Fibroblast of lung (primary cell): ENCODE data around the gene MITF. TPM values are rescaled to one million over a fixed set of nuclear protein-coding genes. Genes with fewer than 3 reads are reported as not detected.

Experiments used
- DNase-seq, 2 donors: peaks; one replicate each; pipeline versions ENCODE4 v3.0.0 to v3.0.0-alpha.2; 2010; ENCODE audit warnings: low read depth in 2 of 2
- H2AFZ ChIP-seq: 2 replicates; pipeline ENCODE4 v1.5.1; 2012; ENCODE audit warnings: low read length, control low read depth, inconsistent platforms
- H3K27ac ChIP-seq: 2 replicates; pipeline ENCODE4 v1.5.1; 2011; ENCODE audit warnings: low read length, control low read depth; ENCODE audit not compliant: insufficient read depth
- H3K27me3 ChIP-seq: 2 replicates; pipeline ENCODE4 v1.5.1; 2011; ENCODE audit warnings: mild to moderate bottlenecking, low read length; ENCODE audit not compliant: control insufficient read depth, insufficient read depth
- H3K36me3 ChIP-seq: 2 replicates; pipeline ENCODE4 v1.5.1; 2011; ENCODE audit warnings: low read length; ENCODE audit not compliant: control insufficient read depth, insufficient read depth
- H3K4me1 ChIP-seq: 2 replicates; pipeline ENCODE4 v1.5.1; 2011; ENCODE audit warnings: low read length; ENCODE audit not compliant: control insufficient read depth, insufficient read depth; ENCODE audit errors: extremely low read depth
- H3K4me2 ChIP-seq: 2 replicates; pipeline ENCODE4 v1.5.1; 2011; ENCODE audit warnings: low read length, control low read depth; ENCODE audit not compliant: insufficient read depth; ENCODE audit errors: extremely low read depth
- H3K4me3 ChIP-seq, 4 experiments: fragments of 200-600 bp in 1 of 4; sonication (generic) in 1 of 4; replicated peaks in 1 of 4; 2 replicates each; pipeline ENCODE4 v1.5.1; 2011 to 2016; ENCODE audit warnings: low read length in 4 of 4, low read depth in 3 of 4, mild to moderate bottlenecking in 3 of 4, control low read depth in 2 of 4, inconsistent platforms in 1 of 4, mixed read lengths in 1 of 4; ENCODE audit not compliant: insufficient read depth in 1 of 4; ENCODE audit errors: control extremely low read depth in 1 of 4
- H3K79me2 ChIP-seq: 2 replicates; pipeline ENCODE4 v1.5.1; 2012; ENCODE audit warnings: mild to moderate bottlenecking, low read length, inconsistent platforms; ENCODE audit not compliant: control insufficient read depth, insufficient read depth
- H3K9ac ChIP-seq: 2 replicates; pipeline ENCODE4 v1.5.1; 2011; ENCODE audit warnings: mild to moderate bottlenecking, low read length, control low read depth; ENCODE audit not compliant: insufficient read depth
- H3K9me3 ChIP-seq: 2 replicates; pipeline ENCODE4 v1.5.1; 2012; ENCODE audit warnings: low read depth, low read length; ENCODE audit not compliant: control insufficient read depth, insufficient read depth
- H4K20me1 ChIP-seq: 2 replicates; pipeline ENCODE4 v1.5.1; 2011; ENCODE audit warnings: low read length; ENCODE audit not compliant: control insufficient read depth, insufficient read depth; ENCODE audit errors: extremely low read depth
- CTCF ChIP-seq, 2 donors: IDR thresholded peaks in 1 of 2; conservative IDR thresholded peaks in 1 of 2; 1 replicate in 1 of 2; 2 replicates in 1 of 2; pipeline ENCODE4 v1.5.1; 2011 to 2012; ENCODE audit warnings: low read length in 2 of 2, control low read depth in 1 of 2, inconsistent platforms in 1 of 2, low read depth in 1 of 2, mild to moderate bottlenecking in 1 of 2
- EZH2 ChIP-seq: IDR thresholded peaks from 2 replicates; pipeline ENCODE4 v1.5.1; 2012; ENCODE audit warnings: low read length, control low read depth, mild to moderate bottlenecking; ENCODE audit errors: missing control alignments
- polyA plus RNA-seq, 2 donors: library from polyadenylated mRNA; depleted of rRNA in 1 of 2; stranded (reverse) in 1 of 2; unstranded in 1 of 2; fragments of >200 nt; gene quantifications; 2 replicates each; pipeline ENCODE4 v1.2.1, GENCODE V29; 2011 to 2012; ENCODE audit warnings: missing spikeins in 1 of 2
- total RNA-seq: library from RNA; depleted of rRNA; stranded (reverse); fragments of >200 nt; gene quantifications from 2 replicates; pipeline ENCODE4 v1.2.1, GENCODE V29; 2014

The MITF gene
- total and polyA plus RNA-seq, 2 donors (not counting 1 experiment from before 2014, with no cell fraction given): 31.6 to 34.3 TPM

- no peak overlapping the region for H2AFZ ChIP-seq
- H3K4me2 ChIP-seq: no peak overlapping the region
- H3K4me1 ChIP-seq: no peaks in the 10 kb centered on the region
- H4K20me1 ChIP-seq: no peaks in the 10 kb centered on the region
- no peak overlapping the region for H3K27ac ChIP-seq
- DNase-seq: no peak
- no peaks in the 10 kb centered on the region for H3K27me3 ChIP-seq
- no peaks in the 10 kb centered on the region for H3K79me2 ChIP-seq
- H3K36me3 ChIP-seq: no peaks in the 10 kb centered on the region
- no peak for TF ChIP-seq CTCF (conservative IDR thresholded peaks at IDR 0.05 in 1 of 2, IDR thresholded peaks at IDR 0.05 in 1 of 2; ENCODE audit: low read depth in 1 of 2, low read length in 2 of 2)
- no peak for TF ChIP-seq EZH2
- no peak overlapping the region for H3K4me3 ChIP-seq
- H3K9me3 ChIP-seq: no peaks in the 10 kb centered on the region
- H3K9ac ChIP-seq: no peak overlapping the region
Measured at GRCh38 chr3:69976021-69976420, 236.8 kb downstream of the MITF start.

GRCh38 chr3:69983546-69984265 is 244.4 kb downstream of the MITF start:
- no peak overlapping the region for H2AFZ ChIP-seq
- no peak overlapping the region for H3K27ac ChIP-seq
- no peak overlapping the region for H3K4me2 ChIP-seq
- no peaks in the 10 kb centered on the region for H3K36me3 ChIP-seq
- peaks cover 3% of the 10 kb centered on the region for H3K27me3 ChIP-seq
- H3K79me2 ChIP-seq: no peaks in the 10 kb centered on the region
- no peaks in the 10 kb centered on the region for H3K4me1 ChIP-seq
- H3K9me3 ChIP-seq: no peaks in the 10 kb centered on the region
- TF ChIP-seq CTCF (conservative IDR thresholded peaks at IDR 0.05 in 1 of 2, IDR thresholded peaks at IDR 0.05 in 1 of 2; ENCODE audit: low read depth in 1 of 2, low read length in 2 of 2) (no peak), EZH2 (no peak)
- no peak overlapping the region for H3K4me3 ChIP-seq
- H4K20me1 ChIP-seq: no peaks in the 10 kb centered on the region
- no peak overlapping the region for H3K9ac ChIP-seq
- DNase-seq: no peak

- Histone ChIP-seq H3K9ac (no peak overlapping the region), H3K79me2 (no peaks in the 10 kb centered on the region), H3K4me2 (no peak overlapping the region), H3K27ac (no peak overlapping the region), H3K27me3 (peaks cover 3% of the 10 kb centered on the region), H3K4me3 (no peak overlapping the region), H3K36me3 (no peaks in the 10 kb centered on the region), H3K4me1 (no peaks in the 10 kb centered on the region), H4K20me1 (no peaks in the 10 kb centered on the region), H3K9me3 (no peaks in the 10 kb centered on the region), H2AFZ (no peak overlapping the region)
- TF ChIP-seq EZH2 (no peak), CTCF (conservative IDR thresholded peaks at IDR 0.05 in 1 of 2, IDR thresholded peaks at IDR 0.05 in 1 of 2; ENCODE audit: low read depth in 1 of 2, low read length in 2 of 2) (no peak)
- no peak for DNase-seq
Measured at GRCh38 chr3:69985266-69985665, 246.0 kb downstream of the MITF start.
